HG02798 (cell line): Measurements from ENCODE around the gene CCDC70.
"Not testable (repeated sequence)": the region's sequence is repeated elsewhere in the genome, so short reads cannot be mapped to it uniquely, and the experiment has no call there.

Source experiments
- ATAC-seq: cut with Tn5 transposase; IDR thresholded peaks from one replicate; pipeline ENCODE4 v1.9.1; 2021; ENCODE audit warnings: mild to moderate bottlenecking; ENCODE audit not compliant: unreplicated experiment, poor library complexity

The CCDC70 gene

DNA sequence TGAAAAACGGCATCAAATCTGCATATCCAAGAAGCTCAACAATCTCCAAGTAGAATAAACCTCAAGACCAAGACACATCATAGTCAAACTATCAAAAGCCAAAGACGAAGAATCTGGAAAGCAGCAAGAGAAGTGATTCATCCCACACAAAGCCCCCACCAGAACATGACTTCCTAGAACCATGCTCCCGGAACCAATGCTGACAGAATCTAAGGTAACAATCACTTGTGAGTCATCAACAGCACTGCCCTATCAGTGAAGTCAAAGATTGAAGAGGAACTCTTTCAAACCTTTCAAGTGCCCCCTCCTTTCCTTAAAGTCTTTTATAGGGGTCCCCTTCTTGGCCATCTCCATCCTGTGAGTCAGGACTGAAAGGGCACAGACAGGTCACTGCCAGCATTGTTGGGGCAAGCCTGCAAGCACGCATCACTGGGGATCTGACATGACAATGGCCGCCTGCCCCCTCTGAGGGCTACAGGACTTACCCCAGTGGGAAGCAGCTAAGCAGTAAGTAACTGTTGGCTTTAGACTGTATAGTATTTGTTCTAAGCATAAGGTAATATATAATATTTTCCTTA is at the start of gene CCDC70:
Gene CCDC70 (plus strand): TSS at position 247 of the 578 bp plus-strand sequence. CDS start 3,443 bp downstream, outside the sequence.
- ATAC-seq = no peak

GRCh38 chr13:51814071-51814470 is 47.7 kb upstream of the CCDC70 start:
- no peak for ATAC-seq

- peak; percentile 87 for ATAC-seq
Measured at GRCh38 chr13:51814825-51815650, 46.7 kb upstream of the CCDC70 start.

- ATAC-seq = no peak
Measured at GRCh38 chr13:51815848-51816247, 45.9 kb upstream of the CCDC70 start.

- no peak for ATAC-seq
Measured at GRCh38 chr13:51816604-51817249, 45.0 kb upstream of the CCDC70 start.

- no peak for ATAC-seq
Measured at GRCh38 chr13:51817717-51818116, 44.1 kb upstream of the CCDC70 start.

DNA sequence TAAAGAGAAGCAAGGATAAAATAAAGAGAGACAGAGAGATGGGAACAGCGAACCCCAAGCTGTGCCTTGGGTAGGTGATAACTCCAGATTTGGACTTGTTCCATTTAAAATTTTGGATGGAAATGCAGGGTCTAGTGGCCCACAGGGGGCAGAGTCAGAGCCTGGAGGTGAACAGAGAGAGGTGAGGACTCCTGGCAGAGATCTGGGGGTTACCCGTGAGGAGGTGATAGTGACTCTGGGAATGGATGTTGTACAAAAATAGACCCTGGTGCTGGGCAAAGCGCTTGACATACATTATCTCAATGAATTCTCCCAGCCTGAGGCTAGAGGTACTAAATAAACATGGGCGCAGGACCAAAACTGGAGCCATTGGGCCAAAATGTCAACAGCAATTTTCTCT is 43.5 kb upstream of the CCDC70 start:
- no peak for ATAC-seq

DNA sequence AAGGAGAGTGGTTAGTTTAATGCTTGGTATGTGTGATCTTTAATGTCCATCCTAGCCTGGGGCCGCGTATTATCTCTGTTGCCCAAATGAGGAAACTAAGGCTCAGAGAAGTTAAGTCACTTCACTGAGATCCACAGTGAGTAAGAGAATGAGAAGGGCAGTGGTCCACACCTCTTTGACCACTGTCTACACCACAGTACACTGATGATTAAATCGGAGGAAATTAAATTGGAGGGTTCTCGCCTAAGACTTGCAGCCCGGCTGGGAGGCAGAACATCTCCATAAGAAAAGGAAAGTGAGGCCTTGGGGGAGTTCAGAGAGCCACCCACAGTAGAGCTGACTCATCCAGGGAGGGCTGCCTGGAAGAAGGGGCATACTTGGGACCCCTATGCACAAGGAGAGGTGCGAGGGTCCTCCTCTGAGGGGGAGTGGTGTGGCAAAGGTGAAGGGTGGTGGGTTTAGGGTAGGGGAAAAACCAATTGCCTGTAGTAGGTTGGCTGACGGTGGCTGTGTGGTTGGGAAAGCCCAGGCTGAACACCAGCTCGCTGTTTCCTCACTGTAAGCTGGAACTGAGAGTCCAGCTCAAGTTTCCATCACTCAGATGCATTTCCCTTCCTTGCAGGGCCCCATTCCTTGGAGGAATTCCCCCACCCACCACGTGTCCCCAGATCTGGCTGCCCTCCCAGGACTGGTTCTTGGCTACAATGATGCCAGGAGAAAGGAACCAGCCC is 42.8 kb upstream of the CCDC70 start:
- ATAC-seq = peak; percentile 41

GRCh38 chr13:51819544-51819943 is 42.2 kb upstream of the CCDC70 start:
- ATAC-seq = no peak

- no peak for ATAC-seq
Measured at GRCh38 chr13:51820016-51820597, 41.7 kb upstream of the CCDC70 start.

DNA sequence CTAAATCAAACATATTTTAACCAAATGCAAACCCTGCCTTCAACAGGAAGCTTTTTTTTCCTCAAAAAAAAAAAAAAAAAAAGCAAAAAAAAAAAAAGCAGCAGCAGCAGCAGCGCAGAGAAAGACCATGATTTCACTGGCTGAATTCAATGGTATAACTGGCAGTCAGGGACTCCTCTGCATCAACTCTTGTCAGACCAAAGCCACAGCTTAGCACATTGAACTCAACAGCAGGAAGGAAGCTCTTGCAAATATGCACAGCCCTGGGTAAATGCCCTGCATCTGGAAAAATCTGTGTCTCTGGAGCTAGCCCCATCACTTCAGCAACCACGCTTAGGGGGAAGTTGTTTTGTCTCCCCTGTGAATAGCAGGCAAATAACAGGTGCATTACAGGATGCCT is 40.2 kb upstream of the CCDC70 start:
- no peak for ATAC-seq

- no peak for ATAC-seq
Measured at GRCh38 chr13:51822106-51822815, 39.5 kb upstream of the CCDC70 start.

- no peak for ATAC-seq
Measured at GRCh38 chr13:51823359-51823758, 38.4 kb upstream of the CCDC70 start.

DNA sequence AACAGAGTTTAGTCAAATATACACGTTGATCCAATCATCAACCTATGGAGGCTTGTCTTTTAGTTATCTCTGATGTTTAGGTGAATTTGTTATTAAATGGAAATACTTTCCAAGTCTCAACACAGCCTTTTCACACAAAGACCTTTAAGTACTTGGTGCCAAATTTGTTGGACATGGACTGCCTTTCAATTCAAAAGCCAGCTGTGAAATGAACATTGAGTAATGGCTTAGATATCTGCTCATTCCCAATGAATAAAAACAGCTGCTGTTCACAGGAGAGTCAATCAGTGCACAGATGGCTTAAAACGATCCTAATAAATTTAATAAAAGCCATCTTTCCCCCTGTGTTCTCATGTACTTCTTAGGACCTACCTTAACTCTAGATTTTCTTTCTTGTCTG is 37.9 kb upstream of the CCDC70 start:
- ATAC-seq = no peak

GRCh38 chr13:51824712-51825111 is 37.1 kb upstream of the CCDC70 start:
- not testable (repeated sequence) for ATAC-seq

- ATAC-seq = no peak
Measured at GRCh38 chr13:51825165-51825592, 36.6 kb upstream of the CCDC70 start.

DNA sequence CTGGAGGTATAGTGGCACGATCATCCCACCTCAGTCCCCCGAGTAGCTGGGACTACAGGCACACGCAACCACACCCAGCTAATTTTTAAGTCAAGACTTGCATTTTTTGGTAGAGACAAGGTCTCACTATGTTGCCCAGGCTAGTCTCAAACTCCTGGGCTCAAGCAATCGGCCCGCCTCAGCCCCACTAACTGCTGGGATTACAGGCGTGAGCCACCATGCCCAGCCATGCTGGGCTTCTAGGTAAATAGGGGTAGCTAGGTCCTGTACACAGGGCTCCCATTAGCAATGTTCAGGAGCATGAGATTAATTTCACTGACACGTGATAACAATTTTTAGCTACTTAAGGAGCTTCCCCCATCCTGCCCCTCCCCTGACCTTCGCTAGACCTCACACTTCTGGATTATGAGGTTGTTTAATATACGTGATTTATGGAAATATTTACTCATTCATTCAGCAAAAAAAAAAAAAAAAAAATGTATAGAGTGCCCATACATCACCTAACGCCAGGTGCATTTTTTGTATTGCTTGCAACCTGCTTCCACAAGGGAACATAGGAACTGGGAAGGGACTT is 36.0 kb upstream of the CCDC70 start:
- no peak for ATAC-seq

DNA sequence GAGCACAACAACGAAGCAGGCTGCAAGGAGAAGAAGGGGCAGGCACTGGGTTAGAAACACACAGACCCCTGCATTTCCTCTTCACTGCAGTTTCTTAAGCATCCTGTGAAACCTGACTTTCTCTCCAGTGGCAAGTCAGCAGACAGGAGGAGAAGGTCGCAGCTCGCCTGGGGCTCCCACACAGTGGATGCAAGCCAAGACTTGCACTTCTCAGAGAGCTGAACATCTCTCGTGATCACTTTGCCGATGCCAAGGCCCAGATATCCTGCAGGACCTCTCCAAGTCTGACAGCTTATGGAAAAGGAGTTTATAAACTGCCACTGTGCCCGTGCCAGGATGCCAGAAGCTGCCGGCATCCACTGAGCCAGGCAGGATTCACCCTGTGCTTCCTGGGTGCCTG is 35.2 kb upstream of the CCDC70 start:
- no peak for ATAC-seq

GRCh38 chr13:51827254-51827653 is 34.5 kb upstream of the CCDC70 start:
- no peak for ATAC-seq
